H9 (cell line): ENCODE measurements around the gene SCN2B. TPM values are rescaled to one million over a fixed set of nuclear protein-coding genes. Genes with fewer than 3 reads are reported as not detected.

Source experiments
- DNase-seq: peaks from one replicate; pipeline ENCODE4 v3.0.0-alpha.2; 2017
- H2AFZ ChIP-seq: one replicate; pipeline ENCODE4 v1.6.1; 2013; ENCODE audit warnings: mild to moderate bottlenecking, low read length, control low read depth, moderate library complexity
- H2AK5ac ChIP-seq: 2 replicates; pipeline ENCODE4 v1.6.1; 2013; ENCODE audit warnings: low read length, control low read depth, mixed read lengths; ENCODE audit not compliant: insufficient read length
- H2BK120ac ChIP-seq: one replicate; pipeline ENCODE4 v1.6.1; 2013; ENCODE audit warnings: low read depth, mild to moderate bottlenecking, low read length, control low read depth, inconsistent platforms; ENCODE audit not compliant: poor library complexity, severe bottlenecking
- H2BK12ac ChIP-seq: 2 replicates; pipeline ENCODE4 v1.6.1; 2013; ENCODE audit warnings: low read length, control low read depth, mixed read lengths, low read depth; ENCODE audit not compliant: insufficient read length
- H2BK15ac ChIP-seq: 2 replicates; pipeline ENCODE4 v1.6.1; 2013; ENCODE audit warnings: low read depth, low read length, control low read depth
- H2BK20ac ChIP-seq: one replicate; pipeline ENCODE4 v1.6.1; 2013; ENCODE audit warnings: low read depth, mild to moderate bottlenecking, low read length, control low read depth, inconsistent platforms; ENCODE audit not compliant: poor library complexity, severe bottlenecking
- H2BK5ac ChIP-seq: 2 replicates; pipeline ENCODE4 v1.6.1; 2013; ENCODE audit warnings: low read length, control low read depth, mixed read lengths; ENCODE audit not compliant: insufficient read length
- H3K14ac ChIP-seq: 2 replicates; pipeline ENCODE4 v1.6.1; 2013; ENCODE audit warnings: low read length, control low read depth; ENCODE audit not compliant: insufficient read depth
- H3K18ac ChIP-seq: 2 replicates; pipeline ENCODE4 v1.6.1; 2013; ENCODE audit warnings: low read depth, mild to moderate bottlenecking, mixed read lengths, low read length, control low read depth; ENCODE audit not compliant: insufficient read length
- H3K23ac ChIP-seq: 2 replicates; pipeline ENCODE4 v1.6.1; 2013; ENCODE audit warnings: low read length, control low read depth, mixed read lengths, low read depth; ENCODE audit not compliant: insufficient read length
- H3K23me2 ChIP-seq: 2 replicates; pipeline ENCODE4 v1.6.1; 2013; ENCODE audit warnings: low read depth, mild to moderate bottlenecking, mixed read lengths, low read length, control low read depth; ENCODE audit not compliant: insufficient read length, poor library complexity, severe bottlenecking
- H3K27ac ChIP-seq: 2 replicates; pipeline ENCODE4 v1.5.1; 2013; ENCODE audit warnings: low read length, control low read depth, mixed read lengths, low read depth; ENCODE audit not compliant: insufficient read length
- H3K27me3 ChIP-seq: 2 replicates; pipeline ENCODE4 v1.6.1; 2013; ENCODE audit warnings: low read length, control low read depth, inconsistent platforms; ENCODE audit not compliant: insufficient read depth
- H3K4ac ChIP-seq: 2 replicates; pipeline ENCODE4 v1.6.1; 2013; ENCODE audit warnings: low read depth, mild to moderate bottlenecking, control low read depth, inconsistent platforms, low read length, moderate library complexity
- H3K4me1 ChIP-seq: 2 replicates; pipeline ENCODE4 v1.6.1; 2013; ENCODE audit warnings: low read length, control low read depth, inconsistent platforms; ENCODE audit not compliant: insufficient read depth
- H3K4me2 ChIP-seq: 2 replicates; pipeline ENCODE4 v1.6.1; 2013; ENCODE audit warnings: low read length, control low read depth, mixed read lengths; ENCODE audit not compliant: insufficient read length, insufficient read depth
- H3K56ac ChIP-seq: 2 replicates; pipeline ENCODE4 v1.6.1; 2013; ENCODE audit warnings: low read depth, mild to moderate bottlenecking, mixed read lengths, low read length, control low read depth; ENCODE audit not compliant: insufficient read length
- H3K79me1 ChIP-seq: 2 replicates; pipeline ENCODE4 v1.6.1; 2013; ENCODE audit warnings: low read depth, mild to moderate bottlenecking, moderate library complexity, low read length, control low read depth, inconsistent platforms; ENCODE audit not compliant: insufficient read depth, poor library complexity, severe bottlenecking
- H3K79me2 ChIP-seq: 2 replicates; pipeline ENCODE4 v1.6.1; 2013; ENCODE audit warnings: low read length, control low read depth, inconsistent platforms; ENCODE audit not compliant: insufficient read depth
- H3K9ac ChIP-seq: 2 replicates; pipeline ENCODE4 v1.6.1; 2013; ENCODE audit warnings: low read length, control low read depth, mixed read lengths; ENCODE audit not compliant: insufficient read length; ENCODE audit errors: extremely low read depth
- H3K9me3 ChIP-seq: one replicate; pipeline ENCODE4 v1.6.1; 2013; ENCODE audit warnings: low read depth, low read length, inconsistent platforms; ENCODE audit not compliant: control insufficient read depth
- H3T11ph ChIP-seq: one replicate; pipeline ENCODE4 v1.6.1; 2013; ENCODE audit warnings: mild to moderate bottlenecking, low read length, control low read depth, inconsistent platforms
- H4K20me1 ChIP-seq: one replicate; pipeline ENCODE4 v1.6.1; 2013; ENCODE audit not compliant: control insufficient read depth, insufficient read length, insufficient read depth
- H4K5ac ChIP-seq: 2 replicates; pipeline ENCODE4 v1.6.1; 2013; ENCODE audit warnings: low read depth, mild to moderate bottlenecking, mixed read lengths, low read length, control low read depth; ENCODE audit not compliant: insufficient read length
- H4K8ac ChIP-seq: replicated peaks from 2 replicates; pipeline ENCODE4 v1.6.1; 2013; ENCODE audit warnings: low read length, control low read depth, mixed read lengths, low read depth; ENCODE audit not compliant: insufficient read length
- H4K91ac ChIP-seq: 2 replicates; pipeline ENCODE4 v1.6.1; 2013; ENCODE audit warnings: low read depth, mild to moderate bottlenecking, moderate library complexity, mixed read lengths, low read length, control low read depth; ENCODE audit not compliant: insufficient read length
- H3K27ac Mint-ChIP-seq, 3 experiments: 2 replicates in 2 of 3; 3 replicates in 1 of 3; pipeline ENCODE4 v1.8.0; 2020 to 2021; ENCODE audit warnings: mixed read lengths in 3 of 3, mild to moderate bottlenecking in 1 of 3, moderate library complexity in 1 of 3
- H3K27me3 Mint-ChIP-seq: 2 replicates; pipeline ENCODE4 v1.8.0; 2021; ENCODE audit warnings: low read depth, mild to moderate bottlenecking, moderate library complexity, mixed read lengths
- H3K36me3 Mint-ChIP-seq, 3 experiments: 2 replicates in 2 of 3; 3 replicates in 1 of 3; pipeline ENCODE4 v1.8.0; 2020 to 2021; ENCODE audit warnings: low read depth in 3 of 3, mixed read lengths in 3 of 3; ENCODE audit not compliant: insufficient read depth in 1 of 3
- H3K4me1 Mint-ChIP-seq, 2 experiments: 2 replicates each; pipeline ENCODE4 v1.8.0; 2020; ENCODE audit warnings: mixed read lengths in 2 of 2
- H3K4me3 Mint-ChIP-seq, 2 experiments: 2 replicates in 1 of 2; 3 replicates in 1 of 2; pipeline ENCODE4 v1.8.0; 2020 to 2021; ENCODE audit warnings: mild to moderate bottlenecking in 2 of 2, mixed read lengths in 2 of 2, moderate library complexity in 1 of 2
- H3K9me3 Mint-ChIP-seq, 2 experiments: 2 replicates in 1 of 2; 3 replicates in 1 of 2; pipeline ENCODE4 v1.8.0; 2020; ENCODE audit warnings: mild to moderate bottlenecking in 2 of 2, mixed read lengths in 2 of 2, moderate library complexity in 1 of 2
- CTCF ChIP-seq: fragments of 200-600 bp; sonication (generic); conservative IDR thresholded peaks from 3 replicates; pipeline ENCODE4 v1.8.0; 2021; ENCODE audit warnings: antibody characterized with exemption, mild to moderate bottlenecking
- WGBS: extraction: QIAGEN DNeasy Blood & Tissue Kit; methylation state at CpG from one replicate; pipeline ENCODE4 v1.1.7; 2013; ENCODE audit warnings: missing lambda C conversion rate, low lambda C conversion rate, mixed read lengths; ENCODE audit not compliant: insufficient read length; ENCODE audit errors: extremely low coverage; 5-methylcytosine and 5-hydroxymethylcytosine counted together
- total RNA-seq: library from RNA; stranded (reverse); gene quantifications from 2 replicates; pipeline ENCODE4 v1.2.1, GENCODE V29; 2021

Gene SCN2B
- total RNA-seq, 1 experiment from 2014 or later, result not detected

GRCh38 chr11:118206391-118207031 lies 30.1 kb upstream of the SCN2B start:
- no peak overlapping the region for H3K18ac ChIP-seq
- H3T11ph ChIP-seq, result no peak overlapping the region
- no peak overlapping the region for H3K4ac ChIP-seq
- no peak overlapping the region for H3K14ac ChIP-seq
- Mint-ChIP-seq H3K9me3 (no peaks in the 10 kb centered on the region), H3K27ac (no peak overlapping the region), H3K27me3 (peaks cover 4% of the 10 kb centered on the region), H3K4me1 (peaks cover 26 to 29% of the 10 kb centered on the region in 2 experiments), H3K36me3 (0 out of 7 replicates have a peak, but pooled peaks cover 0 to 7% (median 0%) of the 10 kb centered on the region in 3 experiments), H3K4me3 (no peak overlapping the region)
- WGBS, result no CpG with 5 or more reads among the region's 1 CpG
- no peak for TF ChIP-seq CTCF
- no peak overlapping the region for H3K56ac ChIP-seq
- H3K27ac ChIP-seq, result no peak overlapping the region
- H3K23ac ChIP-seq, result no peak overlapping the region
- no peak overlapping the region for H4K5ac ChIP-seq
- no peaks in the 10 kb centered on the region for H3K79me2 ChIP-seq
- no peak overlapping the region for H4K8ac ChIP-seq
- H2BK120ac ChIP-seq, result no peak overlapping the region
- no peak overlapping the region for H3K9ac ChIP-seq
- no peaks in the 10 kb centered on the region for H4K20me1 ChIP-seq
- DNase-seq, result no peak
- H3K9me3 ChIP-seq, result no peaks in the 10 kb centered on the region
- H2AFZ ChIP-seq, result no peak overlapping the region
- no peak overlapping the region for H2AK5ac ChIP-seq
- no peak overlapping the region for H2BK20ac ChIP-seq
- no peak overlapping the region for H4K91ac ChIP-seq
- H3K23me2 ChIP-seq, result no peaks in the 10 kb centered on the region
- H2BK15ac ChIP-seq, result no peak overlapping the region
- no peaks in the 10 kb centered on the region for H3K79me1 ChIP-seq
- H3K27me3 ChIP-seq, result no peaks in the 10 kb centered on the region
- no peak overlapping the region for H3K4me2 ChIP-seq
- H2BK5ac ChIP-seq, result no peak overlapping the region
- H2BK12ac ChIP-seq, result no peak overlapping the region
- peaks cover 7% of the 10 kb centered on the region for H3K4me1 ChIP-seq
